ENCODE measurements around the gene ZBTB37.
"Not testable (repeated sequence)": the region's sequence is repeated elsewhere in the genome, so short reads cannot be mapped to it uniquely, and the experiment has no call there.

ZBTB37 gene, protein sequence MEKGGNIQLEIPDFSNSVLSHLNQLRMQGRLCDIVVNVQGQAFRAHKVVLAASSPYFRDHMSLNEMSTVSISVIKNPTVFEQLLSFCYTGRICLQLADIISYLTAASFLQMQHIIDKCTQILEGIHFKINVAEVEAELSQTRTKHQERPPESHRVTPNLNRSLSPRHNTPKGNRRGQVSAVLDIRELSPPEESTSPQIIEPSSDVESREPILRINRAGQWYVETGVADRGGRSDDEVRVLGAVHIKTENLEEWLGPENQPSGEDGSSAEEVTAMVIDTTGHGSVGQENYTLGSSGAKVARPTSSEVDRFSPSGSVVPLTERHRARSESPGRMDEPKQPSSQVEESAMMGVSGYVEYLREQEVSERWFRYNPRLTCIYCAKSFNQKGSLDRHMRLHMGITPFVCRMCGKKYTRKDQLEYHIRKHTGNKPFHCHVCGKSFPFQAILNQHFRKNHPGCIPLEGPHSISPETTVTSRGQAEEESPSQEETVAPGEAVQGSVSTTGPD

DNA sequence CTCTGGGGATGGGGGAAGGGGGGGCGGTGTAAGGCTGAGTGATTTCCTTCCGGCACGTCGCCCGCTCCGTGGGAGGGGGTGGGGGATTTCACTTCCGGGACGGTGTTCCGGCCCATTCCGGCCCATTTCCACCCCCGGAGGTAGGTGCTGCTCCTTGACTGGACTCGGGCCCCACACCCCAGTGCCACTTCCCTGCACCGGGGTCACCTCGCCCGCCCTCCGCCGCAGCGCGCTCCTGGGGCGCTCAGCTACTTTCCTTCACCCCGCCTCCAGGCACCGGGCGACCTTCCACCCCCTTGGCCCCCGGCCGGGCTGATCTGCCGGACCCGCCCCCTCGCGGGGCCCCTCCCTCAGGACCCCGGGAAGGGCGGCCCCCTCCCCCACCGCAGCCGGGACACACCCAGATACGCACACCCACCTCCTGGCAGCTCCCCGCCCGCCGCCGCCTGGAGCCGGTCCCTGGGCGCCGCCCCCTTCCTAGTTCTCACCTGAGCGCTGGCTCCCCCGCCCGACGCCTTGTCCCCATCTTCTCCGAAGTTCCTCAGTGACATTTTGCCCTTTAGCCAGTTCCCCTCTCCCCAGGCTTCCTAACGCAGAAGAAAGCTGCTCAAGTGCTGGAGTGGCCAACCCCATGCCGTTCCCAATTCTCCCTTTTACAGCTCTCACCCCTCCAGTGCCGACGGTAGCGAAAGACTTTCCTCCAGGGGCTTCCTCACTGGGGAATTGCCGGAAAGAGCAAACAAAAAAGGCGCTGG lies at the start of gene ZBTB37:
Gene ZBTB37 (plus strand): TSS at position 115 of the 755 bp plus-strand sequence. CDS start 1,846 bp downstream, outside the sequence.
- peak; percentile 91 for DNase-seq

DNA sequence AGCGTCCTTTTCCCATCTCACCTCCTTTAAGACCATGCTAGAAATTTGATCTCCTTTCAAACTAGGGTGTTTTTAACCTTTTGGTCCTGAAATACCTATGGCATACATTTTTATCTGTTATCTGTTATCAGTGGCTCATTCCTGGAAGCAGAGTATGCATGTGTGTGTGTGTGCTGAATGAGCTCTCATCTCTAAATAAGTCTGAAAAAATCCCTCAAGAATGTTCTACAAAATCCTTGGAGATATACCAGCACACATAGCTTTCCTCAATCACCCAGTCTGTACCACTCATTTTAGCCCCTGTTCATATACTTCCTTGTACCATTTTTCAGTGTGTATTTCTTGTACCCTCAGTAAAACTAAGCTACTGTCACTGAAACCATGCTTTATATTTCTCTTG lies 49.7 kb upstream of the ZBTB37 start:
- no peak for DNase-seq

DNA sequence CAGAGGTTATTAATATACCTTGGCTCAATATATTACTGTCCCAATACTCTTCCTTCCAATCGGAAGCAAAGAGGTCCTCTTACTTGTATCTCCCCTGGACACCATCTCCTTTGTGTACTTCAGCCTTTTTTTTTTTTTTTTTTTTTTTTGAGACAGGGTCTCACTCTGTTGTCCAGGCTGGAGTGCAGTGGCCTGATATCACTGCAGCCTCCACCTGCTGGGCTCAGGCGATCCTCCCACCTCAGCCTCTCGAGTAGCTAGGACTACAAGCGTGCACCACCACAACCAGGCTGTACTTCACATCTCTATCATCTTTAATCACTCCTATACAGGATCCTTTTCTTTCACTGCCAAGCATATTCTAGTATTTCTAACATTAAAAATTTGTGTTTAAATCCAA lies 46.5 kb upstream of the ZBTB37 start:
- DNase-seq = no peak

DNA sequence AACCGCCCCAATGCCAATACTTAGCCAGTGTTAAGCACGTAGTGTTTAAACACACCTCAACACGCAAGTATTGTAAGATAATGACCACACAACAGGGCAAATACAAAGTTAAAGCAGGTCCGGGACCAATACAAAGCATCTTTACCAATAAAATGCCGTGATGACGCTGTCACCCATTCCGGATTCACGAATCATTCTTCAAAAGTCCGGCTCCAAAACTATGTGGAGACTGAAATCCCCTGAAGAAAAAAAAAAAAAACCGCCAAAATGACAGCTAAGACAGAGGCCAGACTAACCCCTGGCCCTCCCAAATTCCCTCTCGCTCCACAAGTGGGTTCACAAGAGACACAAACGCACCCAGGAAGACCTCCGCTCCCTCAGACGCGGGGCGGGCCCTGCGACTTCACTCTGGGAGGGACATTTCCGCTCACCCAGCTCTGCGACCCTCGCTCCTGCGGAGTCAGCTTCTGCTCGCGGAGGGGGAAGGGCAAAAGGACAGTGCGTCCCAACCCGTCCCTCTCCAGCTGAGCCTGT lies 44.3 kb upstream of the ZBTB37 start:
- DNase-seq = no peak

DNA sequence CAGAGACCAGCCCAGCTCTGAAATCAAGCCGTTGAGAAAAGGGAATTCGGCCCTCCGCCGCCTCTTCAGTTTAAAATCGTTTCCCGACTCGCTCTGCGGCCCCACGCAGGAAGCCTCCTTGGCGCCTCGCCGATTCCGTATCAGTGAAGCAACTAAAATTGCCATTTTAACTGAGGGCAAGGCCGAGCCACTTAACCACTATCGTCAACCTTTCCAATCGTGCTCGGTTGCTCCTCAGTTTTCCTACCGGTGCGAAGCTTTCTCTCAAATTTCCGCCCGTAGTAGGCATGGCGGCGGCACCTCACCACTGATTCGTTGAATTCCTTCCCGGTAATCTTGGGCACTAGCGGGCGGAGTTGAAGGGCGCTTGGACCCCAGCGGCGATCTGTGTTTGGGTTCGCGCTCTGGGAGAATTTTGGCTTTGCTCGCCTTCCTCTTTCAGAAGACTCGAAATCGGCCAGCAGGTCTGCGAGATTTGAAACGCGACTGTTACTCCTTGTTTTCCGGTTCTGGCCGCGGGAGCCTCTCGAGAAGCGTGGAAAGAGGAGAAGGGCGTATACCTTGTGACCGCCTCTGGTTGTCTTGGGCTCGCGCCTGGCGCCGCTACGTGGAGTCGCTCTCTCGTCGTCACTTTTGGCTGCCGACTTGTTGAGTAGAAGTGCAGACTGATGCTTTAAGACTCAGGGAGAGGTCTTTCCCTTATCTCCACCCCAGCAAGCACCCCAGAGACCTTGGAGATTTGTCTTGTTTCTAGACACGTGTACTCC lies 43.7 kb upstream of the ZBTB37 start, which contains the start of the genes CENPL and DARS2:
Gene CENPL (minus strand): TSS at position 569 of the 767 bp plus-strand sequence. CDS start 13,584 bp downstream, outside the sequence.
Gene DARS2 (plus strand): TSS at position 359 of the 767 bp plus-strand sequence. CDS start 557 bp downstream, outside the sequence.
- peak; percentile 99 for DNase-seq

DNA sequence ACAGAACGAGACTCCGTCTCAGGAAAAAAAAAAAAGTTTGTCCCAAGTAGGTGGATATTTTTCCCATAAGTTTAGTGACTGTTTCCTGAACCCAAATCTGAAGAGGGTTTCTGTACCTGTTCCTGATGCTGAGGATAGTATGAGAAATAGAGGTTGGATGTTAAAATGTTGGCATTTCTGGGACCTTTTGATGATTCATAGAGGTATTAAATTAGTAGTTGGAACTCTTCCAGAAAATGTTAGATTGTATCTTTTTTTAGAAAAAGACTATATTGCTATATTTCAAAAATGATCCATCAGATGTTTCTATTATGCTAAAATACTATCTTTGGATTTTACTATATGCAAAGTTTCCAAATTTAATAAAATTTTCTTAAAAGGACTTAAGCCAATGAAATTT lies 40.6 kb upstream of the ZBTB37 start:
- DNase-seq = peak; percentile 40

DNA sequence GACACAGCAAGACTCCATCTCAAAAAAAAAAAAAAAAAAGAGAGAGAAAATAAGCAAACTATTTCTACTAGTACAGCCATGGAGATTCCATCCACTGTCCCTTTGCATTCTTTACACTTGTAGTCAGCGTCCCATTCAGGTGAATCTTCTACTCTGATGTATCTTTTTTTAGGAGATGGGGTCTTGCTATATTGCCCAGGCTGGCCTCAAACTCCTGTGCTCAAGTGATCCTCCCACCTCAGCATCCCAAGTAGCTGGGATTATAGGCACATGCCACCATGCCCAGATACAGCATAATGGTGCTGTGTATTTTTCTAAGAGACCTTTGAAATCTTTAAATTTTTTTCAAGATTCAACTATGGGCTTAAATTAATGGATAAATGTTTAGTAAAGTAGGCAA lies 35.4 kb upstream of the ZBTB37 start:
- DNase-seq = no peak

DNA sequence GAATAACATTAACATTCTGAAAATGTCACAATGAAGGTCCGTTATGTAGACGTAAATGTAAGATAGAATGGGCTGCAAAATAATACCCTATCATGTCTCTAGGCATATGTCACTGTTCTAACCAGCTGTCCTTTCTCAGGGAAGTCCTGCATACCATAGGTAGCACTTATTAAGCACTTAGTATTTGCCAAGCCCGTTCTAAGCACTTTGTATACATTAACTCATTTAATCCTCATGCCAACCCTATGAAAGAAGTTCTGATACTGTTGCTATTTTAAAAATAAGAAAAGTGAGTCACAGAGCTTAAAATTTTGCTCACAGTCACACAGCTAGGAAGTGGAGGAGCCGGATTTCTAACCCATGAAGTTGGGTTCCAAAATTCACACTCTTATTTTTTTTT lies 16.1 kb upstream of the ZBTB37 start:
- DNase-seq = no peak

DNA sequence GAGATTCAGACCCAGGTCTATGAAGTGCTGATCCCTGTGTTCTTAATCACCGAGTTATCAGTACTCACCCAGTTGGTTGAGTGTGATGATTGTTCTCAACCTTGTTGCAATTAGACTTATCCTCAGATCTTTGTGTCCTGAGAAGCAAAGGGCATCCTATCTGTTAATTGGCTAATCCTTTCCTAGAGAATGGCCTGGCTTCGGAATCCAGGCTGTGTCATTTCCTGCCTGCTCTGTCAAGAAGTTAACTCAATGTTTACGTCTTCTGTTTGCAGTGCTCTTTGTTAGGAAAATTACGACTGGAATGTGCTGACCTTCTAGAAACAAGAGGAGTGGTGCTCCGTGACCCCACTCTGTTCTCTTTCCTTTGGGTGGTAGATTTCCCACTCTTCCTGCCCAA lies 15.1 kb upstream of the ZBTB37 start:
- DNase-seq = no peak

DNA sequence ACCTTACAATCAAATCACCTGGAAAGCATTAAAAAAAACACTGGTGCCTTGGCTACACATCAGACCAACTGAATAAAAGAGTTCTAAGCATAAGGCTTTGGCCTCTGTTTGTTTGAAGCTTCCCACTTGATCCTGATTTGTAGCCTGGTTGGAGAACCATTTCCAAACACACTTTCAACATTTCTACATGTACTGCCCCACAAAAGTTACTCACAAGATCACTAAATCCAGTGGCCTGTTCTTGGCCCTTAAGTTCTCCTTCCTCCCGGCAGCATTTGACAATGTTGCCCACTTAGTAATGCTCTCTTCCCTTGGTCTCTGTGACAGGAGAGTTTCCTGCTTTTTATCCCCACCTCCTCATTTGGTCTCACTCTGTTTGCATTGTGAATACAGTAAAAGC lies 12.2 kb upstream of the ZBTB37 start:
- DNase-seq = no peak

DNA sequence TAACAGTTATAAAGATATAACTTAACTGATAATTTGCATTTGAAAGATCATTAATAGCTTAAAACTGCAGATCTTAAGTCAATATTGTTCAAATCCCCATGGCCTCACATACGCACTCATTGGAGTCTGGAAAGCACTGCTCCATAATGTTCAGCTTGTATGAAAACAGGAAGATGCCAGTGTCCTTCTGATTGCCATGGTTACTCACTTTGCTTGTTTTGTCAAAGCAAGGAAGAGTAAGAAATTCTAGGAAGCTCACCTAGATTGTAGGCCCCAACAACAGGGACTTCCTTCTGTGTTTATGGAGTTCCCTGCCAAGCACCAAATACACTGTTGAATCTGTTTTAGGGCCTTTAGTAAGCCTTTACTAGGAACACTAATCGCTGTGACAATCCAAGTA lies 11.3 kb upstream of the ZBTB37 start:
- DNase-seq = no peak

DNA sequence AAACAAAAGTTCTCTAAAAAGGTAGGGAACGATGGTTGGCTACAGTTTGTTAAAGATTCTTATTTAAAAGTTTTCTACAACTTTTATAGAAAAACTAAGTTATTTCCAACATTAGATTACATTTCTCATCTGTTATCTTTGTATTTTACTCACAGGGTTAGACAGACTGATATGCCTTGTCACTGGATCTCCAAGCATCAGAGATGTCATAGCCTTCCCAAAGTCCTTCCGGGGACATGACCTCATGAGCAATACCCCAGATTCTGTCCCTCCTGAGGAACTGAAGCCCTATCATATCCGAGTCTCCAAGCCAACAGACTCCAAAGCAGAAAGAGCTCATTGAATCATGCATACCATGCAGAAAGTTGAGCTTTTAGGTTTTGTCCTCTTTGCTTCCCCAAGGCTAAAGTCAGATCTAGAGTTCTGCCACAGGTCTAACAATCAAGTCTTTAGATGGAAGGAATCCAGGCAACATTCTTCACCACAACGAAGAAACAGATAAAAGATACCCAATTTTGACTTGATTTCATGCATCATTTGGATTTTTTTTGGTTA lies 10.7 kb upstream of the ZBTB37 start:
- no peak for DNase-seq

DNA sequence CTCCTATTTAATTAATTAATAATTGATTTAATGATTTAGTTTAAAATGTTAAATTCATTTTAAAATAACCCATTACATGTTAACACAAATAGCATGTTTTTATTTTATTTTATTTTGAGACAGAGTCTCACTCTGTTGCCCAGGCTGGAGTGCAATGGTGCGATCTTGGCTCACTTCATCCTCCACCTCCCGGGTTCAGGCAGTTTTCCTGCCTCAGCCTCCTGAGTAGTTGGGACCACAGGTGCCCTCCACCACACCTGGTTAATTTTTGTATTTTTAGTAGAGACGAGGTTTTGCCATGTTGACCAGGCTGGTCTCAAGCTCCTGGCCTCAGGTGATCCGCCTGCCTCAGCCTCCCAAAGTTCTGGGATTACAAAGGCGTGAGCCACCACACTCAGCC lies 8.6 kb upstream of the ZBTB37 start:
- not testable (repeated sequence) for DNase-seq

DNA sequence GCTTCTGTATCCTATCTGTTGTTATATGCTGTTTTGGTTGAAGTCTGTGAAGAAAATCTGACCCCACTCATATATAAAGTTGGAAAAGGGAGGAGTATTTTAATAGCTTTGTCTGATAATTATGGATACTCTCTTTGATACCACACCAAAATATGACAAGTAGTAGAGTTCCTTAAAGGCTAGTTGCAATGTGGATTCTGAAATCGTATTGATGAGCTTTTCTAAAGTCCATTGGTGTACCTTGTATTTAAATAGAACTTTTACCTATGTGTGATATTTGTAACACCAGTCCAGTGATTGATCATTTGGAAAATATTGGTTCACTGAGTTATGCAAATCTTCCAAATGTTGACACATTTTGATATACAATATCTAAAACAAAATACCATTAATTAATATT lies 8.1 kb upstream of the ZBTB37 start:
- DNase-seq = peak; percentile 11

DNA sequence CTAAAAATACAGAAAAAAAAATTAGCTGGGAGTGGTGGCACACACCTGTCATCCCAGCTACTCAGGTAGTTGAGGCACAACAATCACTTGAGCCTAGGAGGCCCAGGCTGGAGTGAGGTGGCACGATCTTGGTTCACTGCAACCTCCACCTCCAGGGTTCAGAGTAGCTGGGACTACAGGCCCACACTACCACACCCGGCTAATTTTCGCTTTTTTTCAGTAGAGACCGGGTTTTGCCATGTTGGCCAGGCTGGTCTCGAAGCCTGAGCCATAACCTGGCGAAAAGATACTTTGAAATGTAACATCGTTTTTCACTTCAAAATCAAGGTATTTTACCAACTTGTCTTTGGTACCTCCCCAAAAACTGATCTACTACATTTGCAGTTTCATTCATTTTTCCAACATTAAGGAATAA lies 6.4 kb upstream of the ZBTB37 start:
- peak; percentile 63 for DNase-seq

DNA sequence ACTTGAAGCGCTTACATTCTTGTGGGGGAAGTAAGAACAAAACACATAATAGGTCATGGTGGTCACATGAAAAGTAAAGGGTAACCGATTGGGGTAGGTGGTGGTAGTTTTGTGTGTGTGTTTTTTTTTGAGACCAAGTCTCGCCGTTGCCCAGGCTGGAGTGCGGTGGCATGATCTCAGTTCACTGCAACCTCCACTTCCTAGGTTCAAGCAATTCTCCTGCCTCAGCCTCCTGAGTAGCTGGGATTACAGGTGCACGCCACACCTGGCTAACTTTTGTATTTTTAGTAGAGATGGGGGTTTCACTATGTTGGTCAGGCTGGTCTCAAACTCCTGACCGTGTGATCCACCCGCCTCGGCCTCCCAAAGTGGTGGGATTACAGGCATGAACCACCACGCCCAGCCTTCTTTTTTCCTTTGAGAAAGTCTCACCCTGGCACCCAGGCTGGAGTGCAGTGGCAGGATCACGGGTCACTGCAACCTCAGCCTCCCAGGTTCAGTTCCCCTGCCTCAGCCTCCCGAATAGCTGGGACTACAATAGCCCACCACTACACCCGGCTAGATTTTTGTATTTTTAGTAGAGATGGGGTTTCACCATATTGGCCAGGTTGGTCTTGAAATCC lies 5.9 kb upstream of the ZBTB37 start:
- DNase-seq = peak; percentile 51

DNA sequence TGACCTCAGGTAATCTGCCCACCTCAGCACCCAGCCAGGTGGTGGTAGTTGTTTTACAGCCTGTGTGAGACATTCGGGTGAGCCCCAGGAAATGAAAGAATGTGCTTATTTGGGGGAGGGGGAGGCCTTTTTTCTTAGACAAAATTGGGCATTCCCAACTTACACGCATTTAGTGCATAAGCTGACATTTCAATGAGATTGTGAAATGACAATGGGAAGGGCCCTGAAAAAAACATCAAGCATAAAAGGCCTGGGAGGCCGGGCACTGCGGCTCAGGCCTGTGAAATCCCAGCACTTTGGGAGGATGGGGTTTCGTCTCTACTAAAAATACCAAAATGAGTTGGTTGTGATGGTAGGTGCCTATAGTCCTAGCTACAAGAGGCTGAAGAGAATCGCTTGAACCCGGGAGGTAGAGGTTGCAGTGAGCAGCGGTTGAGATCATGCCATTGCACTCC lies 5.4 kb upstream of the ZBTB37 start:
- peak; percentile 27 for DNase-seq

DNA sequence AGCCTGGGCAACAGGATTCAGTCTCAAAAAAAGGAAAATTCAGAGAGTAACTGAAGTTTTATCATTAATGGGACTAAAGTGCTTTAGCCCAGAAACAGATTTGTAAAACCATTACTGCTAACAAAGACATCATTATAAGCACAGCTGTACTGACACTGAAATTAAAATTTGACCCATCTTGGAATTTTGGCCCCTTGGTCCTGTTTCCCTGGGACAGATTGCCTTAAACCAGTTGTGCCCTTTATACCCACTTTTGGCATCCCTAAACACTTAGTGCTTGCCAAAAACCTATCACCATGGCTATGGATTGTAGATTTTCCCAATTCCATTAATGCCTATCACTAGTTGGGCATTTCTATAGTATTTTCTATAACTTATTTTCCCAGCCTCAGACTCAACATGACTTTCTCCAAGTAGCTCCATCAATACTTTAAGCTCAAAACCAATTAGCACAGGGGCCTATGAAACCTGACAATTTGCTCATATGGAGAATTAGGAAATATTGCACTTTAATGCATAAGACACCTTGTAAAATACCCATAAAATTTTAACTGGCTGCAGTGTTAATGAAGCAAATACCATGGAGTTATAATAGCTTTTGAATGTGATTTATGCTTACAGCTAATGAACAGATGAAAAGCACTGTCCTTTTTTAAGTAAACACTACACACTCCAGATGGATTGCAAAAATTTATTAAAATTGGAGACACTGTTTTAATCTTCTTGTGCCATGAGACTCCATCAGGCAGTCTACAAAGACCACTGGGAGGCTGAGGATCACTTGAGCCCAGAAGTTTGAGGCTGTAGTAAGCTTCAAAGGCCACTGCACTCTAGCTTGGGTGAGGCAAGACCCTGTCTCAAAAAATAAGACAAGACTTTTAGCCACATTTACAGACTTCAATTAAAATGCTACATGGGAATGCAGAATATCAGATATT lies 4.7 kb upstream of the ZBTB37 start:
- peak; percentile 20 for DNase-seq

DNA sequence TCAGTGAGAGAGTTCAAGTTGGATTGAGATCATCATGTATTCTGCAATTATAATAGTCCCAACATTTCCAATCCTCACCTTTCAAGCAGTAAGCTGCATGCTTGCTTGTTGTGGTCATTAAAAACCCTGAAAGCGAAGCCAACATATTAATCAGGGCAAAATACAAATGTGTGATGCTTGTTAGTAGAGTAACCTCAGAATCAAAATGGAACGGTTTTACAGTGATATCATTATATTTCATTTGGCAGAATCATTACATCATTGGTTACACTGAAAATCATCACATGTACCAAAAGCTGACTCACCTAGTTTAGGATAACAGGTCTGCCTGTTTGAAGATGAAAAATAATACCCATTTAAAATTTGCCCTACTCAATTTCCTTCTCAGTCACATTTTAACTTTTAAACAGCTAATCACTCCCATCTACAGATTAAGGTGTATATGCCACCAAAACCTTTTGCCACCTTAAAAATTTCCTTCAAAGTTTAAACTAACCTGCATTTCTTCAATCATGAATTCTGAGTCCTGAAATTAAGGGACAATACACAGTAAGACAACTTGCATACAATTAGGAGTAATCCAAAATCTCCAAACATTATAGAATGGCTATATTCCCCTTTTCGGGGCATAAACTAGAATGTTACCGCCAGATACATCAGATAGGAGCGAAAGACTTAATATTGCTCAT lies 3.9 kb upstream of the ZBTB37 start:
- DNase-seq = peak; percentile 22
